NCI-H187 treated with DMSO at 0.1 percent for 48 hours (cell line): Measurements from ENCODE around the gene DHX8.

Experiments used
- DNase-seq: peaks from one replicate; lab custom pipeline; 2025; lab: John Stamatoyannopoulos, UW

Gene DHX8

GRCh38 chr17:43526886-43527648 is 43.3 kb downstream of the DHX8 start:
- DNase-seq = no peak

- DNase-seq = no peak
These were observed 44.7 kb downstream of the DHX8 start for GRCh38 chr17:43528319-43528987.

GRCh38 chr17:43528988-43529814 is 45.4 kb downstream of the DHX8 start:
- DNase-seq = no peak

GRCh38 chr17:43529947-43530287 is 46.1 kb downstream of the DHX8 start:
- no peak for DNase-seq

GRCh38 chr17:43530288-43531081 is 46.7 kb downstream of the DHX8 start:
- DNase-seq = peak; percentile 60

- DNase-seq = no peak
These were observed 47.3 kb downstream of the DHX8 start for GRCh38 chr17:43531082-43531378.

GRCh38 chr17:43531955-43532354 is 48.2 kb downstream of the DHX8 start:
- no peak for DNase-seq

- DNase-seq = no peak
These were observed 48.8 kb downstream of the DHX8 start for GRCh38 chr17:43532581-43532980.

- DNase-seq = no peak
These were observed 49.9 kb downstream of the DHX8 start for GRCh38 chr17:43533699-43534098.

GRCh38 chr17:43534909-43535308 is 51.1 kb downstream of the DHX8 start:
- DNase-seq = no peak

GRCh38 chr17:43536236-43536992 is 52.6 kb downstream of the DHX8 start:
- no peak for DNase-seq

GRCh38 chr17:43540821-43541674 is 57.3 kb downstream of the DHX8 start:
- no peak for DNase-seq

- no peak for DNase-seq
These were observed 59.1 kb downstream of the DHX8 start for GRCh38 chr17:43542859-43543258.

- no peak for DNase-seq
These were observed 59.5 kb downstream of the DHX8 start for GRCh38 chr17:43543300-43543699.

GRCh38 chr17:43543771-43544575 is 60.2 kb downstream of the DHX8 start:
- DNase-seq = no peak

- DNase-seq = no peak
These were observed 61.5 kb downstream of the DHX8 start for GRCh38 chr17:43545383-43545632.

GRCh38 chr17:43546319-43547188 is 62.8 kb downstream of the DHX8 start, which contains the start of gene ETV4:
Gene ETV4, minus strand, starts transcription at chr17:43546340. Its CDS starts 723 bp downstream, at chr17:43545617.
- DNase-seq = no peak

GRCh38 chr17:43547189-43547550 is 63.4 kb downstream of the DHX8 start:
- DNase-seq = no peak

GRCh38 chr17:43547659-43548256 is 64.0 kb downstream of the DHX8 start:
- DNase-seq = no peak
